Measurements from ENCODE around the gene ELK4.

ELK4 gene

DNA sequence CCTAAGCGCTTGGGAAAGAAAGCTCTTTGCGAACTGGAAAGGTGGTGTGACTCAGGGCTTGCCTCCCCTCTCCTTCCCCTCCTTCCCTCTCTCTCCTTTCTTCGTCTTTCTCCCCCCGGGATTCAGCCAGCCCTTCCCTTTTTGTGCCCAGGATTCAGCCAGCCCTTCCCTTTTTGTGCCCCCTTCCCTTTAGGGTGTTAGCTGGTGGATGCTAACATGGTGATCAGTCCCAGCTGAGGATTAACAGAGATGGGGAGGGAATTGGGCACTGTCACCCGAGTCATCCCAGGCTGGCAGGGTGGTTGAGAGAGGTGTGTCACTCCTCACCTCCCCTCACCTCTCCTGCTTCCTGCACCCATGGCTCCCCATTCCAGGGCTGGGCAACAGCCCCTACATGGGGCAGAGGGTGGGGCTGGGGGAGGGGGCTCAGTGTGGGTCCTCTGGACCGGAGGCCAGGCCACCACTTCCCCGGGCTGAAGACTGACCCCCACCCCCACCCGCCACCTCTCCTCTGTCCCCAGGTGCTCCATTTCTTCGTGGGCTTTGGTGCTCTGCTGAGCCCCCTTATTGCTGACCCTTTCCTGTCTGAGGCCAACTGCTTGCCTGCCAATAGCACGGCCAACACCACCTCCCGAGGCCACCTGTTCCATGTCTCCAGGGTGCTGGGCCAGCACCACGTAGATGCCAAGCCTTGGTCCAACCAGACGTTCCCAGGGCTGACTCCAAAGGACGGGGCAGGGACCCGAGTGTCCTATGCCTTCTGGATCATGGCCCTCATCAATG, 51.5 kb downstream of the ELK4 start:
- no peak for FAIRE-seq

DNA sequence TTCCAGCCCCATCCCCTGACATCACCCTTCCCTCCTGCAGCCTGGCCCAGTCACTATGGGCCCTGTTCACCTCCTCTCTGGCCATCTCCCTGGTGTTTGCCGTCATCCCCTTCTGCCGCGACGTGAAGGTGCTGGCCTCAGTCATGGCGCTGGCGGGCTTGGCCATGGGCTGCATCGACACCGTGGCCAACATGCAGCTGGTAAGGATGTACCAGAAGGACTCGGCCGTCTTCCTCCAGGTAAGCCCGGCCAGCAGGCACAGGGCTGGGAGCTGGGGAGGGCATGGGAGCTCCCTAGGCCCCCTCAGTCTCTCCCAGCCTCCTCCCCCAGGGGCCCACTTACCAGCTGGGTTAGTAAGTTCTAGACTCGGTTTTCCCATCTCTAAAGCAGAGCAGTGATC, 52.1 kb downstream of the ELK4 start:
- FAIRE-seq = no peak

DNA sequence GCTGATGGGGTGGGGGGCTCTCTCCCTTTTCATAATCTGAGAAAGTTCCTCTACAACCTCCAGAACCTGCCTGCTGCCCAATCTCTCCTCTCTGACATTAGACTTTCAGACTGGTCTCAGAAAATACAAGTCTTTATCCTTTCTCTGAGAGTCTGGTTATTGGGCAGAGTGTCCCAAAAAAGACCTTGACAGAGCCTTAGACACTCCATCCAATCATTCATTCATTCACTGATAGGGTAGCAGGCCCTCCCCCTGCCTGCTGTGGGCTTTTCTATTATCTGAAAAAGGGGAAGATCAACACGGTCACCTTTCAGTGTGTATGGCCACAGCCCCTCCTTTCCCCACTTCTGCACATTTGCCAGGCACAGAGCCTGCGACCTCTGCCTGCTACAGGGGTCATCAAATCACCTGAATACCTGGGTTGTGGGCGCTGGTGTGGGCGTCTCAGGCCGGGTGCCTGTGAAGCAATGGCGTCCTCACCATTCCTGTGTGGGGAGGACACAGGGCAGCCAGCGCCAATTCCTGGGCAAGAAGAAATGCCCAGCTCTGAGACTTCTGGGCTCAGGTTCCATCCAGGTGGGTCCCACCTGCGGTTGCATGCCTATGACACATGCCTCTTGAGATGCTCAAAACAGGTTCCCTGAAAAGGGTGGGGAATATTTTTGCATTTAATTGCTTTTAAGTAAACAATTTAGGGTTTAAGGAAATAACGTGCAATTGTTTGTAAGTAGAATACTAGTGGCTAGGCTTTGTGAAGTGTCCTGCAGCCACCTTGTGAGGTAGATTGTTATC, 52.8 kb downstream of the ELK4 start:
- no peak for FAIRE-seq

DNA sequence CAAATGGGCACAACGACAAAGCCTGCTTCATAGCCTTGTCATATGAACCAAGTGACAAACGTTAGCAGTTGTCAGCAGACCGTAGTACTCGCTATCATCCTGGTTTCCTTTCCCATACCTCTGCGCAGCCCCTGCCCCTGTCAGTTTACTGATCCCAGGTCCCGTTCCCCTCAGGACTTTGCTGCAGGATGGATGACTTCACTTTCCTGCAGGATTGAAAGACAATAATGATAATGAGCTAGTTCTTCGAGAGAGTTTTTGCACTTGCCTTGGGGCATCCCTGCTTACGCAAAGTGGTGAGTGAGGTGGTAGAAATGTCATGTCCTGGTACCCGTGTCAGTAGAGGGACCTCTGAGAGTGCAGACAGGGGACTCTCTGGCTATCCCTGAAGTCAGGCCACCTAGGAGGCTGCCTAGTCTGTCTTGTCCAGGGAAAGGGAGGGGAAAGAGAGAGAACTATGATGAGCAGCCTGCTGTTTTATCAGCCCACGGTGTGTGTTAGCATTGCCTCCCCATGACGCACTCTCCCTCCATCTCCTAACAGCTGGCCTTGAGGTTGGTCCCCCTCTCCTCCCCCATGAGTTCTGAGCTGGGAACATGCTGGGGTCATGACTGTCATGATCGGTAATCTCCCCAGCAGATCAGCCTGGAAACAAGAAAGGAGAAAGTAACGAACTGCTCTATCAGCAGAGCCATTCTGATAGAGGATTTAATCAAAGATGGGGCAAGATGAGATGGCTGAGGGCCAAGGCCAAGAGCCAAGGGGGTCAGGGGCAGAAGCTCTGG, 53.7 kb downstream of the ELK4 start:
- FAIRE-seq = no peak

DNA sequence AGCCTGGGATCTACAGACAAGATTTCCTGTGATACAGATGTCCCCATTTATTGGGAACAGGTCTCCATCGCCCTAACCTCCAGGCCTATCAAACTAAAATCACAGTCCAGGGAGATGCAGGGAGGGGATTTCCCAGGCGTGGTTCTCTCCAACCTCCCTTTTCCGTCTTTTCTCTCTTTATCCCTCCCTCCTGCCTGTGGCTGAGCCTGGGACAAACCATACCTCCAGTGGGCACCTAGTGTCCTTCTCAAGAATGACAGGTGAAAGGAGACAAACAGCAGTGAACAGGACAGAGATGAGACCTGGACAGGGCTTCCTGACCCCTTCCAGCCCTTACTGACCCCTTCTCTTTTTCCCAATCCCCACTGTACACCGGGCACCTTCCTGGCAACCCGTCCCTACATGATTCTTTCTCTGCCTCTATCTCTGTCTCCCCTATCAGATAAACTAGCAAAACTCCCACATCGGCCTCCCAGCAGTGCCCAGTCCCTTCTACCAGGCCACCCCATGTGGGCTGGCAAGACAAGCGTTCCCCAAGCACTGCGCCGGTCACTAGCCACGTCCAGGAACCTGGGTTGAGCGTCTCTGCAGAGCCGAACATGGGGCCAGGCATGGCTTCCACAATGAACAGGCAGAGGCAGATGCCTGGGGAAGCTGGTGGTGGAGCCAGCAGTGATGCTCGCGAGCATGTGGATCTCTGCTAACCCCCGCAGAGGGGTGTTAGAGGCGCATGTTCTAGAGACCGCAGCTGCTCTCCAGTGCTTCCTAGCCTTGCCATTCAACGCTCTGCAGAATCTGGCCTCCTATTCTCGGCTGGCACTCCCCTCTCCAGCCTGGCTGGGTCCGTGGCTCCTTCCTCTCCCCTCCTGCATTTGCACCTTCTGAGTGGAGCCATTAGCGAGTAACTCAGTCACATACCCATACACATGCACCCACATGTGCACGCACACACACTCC, 54.7 kb downstream of the ELK4 start:
- FAIRE-seq = no peak

DNA sequence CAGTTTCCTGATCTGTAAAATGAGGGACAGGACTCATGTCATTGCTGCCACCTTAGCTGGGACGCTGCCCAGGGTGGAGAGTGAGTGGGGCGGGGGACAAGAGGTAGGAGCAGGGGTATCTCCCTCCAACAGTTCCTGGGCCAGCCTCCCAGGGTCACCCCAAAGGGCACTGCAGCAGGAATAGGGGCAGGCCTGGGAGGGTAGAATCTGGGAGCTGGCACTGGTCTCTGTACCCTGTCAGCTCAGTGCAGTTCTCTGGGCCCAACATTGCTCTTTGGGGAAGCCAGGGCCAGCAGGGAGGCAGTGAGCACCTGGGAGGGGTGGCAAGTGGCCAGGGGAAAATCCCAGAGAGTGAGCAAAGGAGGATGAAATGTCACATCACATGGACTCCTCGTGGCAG, 55.8 kb downstream of the ELK4 start:
- FAIRE-seq = no peak

DNA sequence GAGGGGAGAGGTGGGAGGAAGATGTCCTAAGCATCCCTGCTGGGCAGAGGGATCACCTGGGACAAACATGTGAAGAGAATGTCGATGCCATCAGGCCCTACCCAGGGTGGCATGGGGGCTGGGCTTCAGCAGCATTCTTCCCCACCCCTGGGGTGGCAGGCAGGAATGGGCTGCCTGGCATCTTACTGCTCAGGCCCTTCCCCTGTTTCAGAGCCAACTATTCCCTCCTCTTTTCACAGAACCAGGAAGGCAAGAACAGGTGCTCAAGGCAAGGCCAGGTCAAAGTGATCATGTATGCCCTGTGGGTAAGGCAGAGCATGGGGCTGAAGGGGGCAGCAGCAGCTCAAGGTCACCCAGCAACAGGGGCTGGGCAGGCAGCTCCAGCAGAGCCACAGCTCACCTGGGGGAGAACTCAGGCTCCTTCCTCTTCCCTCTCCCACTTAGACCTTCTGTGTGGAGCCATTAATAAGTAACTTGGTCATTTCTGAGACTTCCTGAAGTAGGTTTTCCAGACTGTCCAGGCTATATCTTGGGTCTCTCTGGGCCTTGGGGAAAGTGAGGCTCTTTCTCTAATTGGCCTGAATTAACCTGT, 56.4 kb downstream of the ELK4 start:
- FAIRE-seq = no peak

DNA sequence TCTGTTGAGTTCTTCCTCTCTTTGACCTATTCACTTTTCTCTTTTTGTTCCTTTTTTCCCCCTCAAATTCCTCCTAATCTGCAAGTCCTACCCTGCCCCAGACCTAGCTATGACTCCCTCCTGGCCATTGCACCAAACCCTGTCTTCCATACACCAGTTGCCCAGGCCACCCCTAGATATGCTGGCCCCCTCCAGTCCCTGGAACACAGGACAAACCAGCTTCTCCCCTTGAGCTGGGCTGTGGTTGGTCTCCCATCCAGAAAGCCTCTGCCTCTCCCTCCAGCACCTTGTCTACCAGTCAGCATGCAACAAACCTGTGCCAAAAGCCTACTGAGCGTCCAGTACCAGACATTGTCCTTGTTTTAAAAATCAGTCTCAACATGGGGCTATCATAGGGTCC, 59.4 kb downstream of the ELK4 start:
- FAIRE-seq = no peak

DNA sequence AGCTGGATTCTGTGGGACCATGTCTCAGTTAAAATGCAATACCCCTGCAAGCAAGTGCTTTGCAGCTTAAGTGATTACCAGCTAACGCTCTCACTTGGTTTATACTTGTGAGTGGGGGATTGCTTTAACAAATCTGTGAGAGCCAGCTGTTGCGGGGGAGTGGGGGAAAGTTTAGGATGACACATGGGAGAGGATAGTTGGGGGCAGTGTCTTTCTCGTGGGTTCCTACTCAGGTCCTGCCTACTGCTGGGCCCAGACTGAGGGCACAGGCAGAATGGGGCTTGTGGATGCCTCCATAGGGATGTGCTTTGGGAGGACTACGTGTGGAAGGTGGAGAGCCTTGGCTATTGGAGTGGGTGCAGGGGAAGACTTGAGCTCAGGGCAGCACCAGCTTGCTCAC, 60.1 kb downstream of the ELK4 start:
- no peak for FAIRE-seq

DNA sequence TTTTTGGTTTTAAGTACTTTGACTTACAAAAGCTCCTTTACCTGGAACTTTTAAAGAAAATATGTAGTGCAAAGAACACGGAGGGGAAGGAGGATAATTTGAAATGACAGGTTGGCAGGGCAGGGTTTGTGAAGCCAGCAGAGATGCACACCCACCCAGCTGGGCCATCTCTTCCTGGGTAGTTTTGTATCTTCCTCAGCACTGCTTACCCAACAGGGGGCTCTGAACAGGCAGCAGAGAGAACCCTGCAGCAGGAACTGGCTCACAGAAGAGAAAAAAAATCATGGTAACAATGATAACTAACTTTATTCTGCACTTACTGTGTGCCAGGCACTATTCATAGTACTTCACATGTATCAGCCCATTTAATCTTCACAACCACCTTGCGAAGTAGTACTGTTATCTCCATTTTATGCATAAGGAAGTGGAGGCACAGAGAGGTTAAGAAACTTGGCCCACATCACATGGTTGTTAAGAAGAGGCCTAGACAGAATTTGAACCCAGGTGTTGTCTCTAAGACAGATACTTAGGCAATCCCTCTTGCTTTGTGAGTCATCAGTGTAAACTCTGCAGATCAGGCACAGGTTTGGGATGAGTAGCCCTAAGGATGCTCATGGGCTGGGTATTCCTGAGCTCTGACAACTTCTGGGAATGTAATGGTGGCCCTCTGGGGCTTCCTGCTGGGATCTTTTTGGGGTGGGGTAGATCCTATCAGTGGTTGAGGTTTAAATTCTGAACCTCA, 60.8 kb downstream of the ELK4 start:
- FAIRE-seq = no peak

DNA sequence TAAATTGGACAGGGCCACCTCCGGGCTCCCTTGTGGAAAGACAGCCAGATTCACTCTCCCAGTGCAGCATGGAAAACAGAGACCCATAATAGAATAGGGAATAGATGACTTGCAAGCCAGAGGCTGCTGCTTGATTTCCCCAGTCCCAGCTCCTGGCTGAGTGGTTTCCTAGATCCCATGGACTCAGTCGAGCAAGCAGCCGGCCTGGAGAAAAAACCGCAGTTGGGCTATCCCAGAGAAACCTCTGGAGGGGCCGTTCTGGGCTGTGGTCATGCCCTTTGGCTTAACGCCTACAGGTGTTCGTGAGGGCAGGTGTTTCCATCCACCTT, 61.7 kb downstream of the ELK4 start:
- no peak for FAIRE-seq

DNA sequence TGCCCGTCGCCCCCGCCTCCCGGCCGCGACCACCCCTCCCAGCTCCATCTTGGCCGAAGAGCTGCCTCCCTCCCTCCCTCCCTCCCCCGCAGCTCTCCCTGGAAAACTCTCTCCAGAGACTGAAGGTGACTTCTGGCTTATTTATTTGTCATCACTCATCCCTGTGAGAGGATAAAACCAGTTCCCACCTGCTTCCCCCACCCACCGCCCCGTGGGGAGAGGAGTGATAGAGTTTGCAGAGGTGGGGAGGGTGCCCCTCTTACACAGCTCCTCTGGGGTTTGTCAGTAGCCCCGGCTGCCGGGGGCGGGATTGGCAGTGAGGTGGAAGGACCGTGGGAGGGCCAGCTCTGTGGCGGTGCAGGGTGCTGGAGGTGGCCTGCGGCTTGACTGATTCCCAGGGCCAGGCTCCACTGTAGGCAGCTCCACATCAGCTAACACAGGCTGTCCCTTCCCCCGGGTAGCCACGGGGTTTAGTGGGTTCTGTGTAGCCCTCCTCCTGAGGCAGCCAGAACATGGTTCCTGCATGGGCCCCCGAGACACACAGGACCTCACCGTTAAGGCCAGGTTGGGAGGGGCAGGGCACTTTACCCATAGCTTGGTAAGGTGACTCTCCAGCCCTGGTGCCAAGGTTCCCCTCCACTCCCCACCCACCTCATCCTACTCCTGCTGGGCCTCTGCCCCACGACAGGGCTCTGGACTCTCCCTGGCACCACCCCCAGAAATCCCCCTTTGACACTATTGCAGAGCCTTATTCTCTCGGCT, 62.2 kb downstream of the ELK4 start:
- FAIRE-seq = no peak

DNA sequence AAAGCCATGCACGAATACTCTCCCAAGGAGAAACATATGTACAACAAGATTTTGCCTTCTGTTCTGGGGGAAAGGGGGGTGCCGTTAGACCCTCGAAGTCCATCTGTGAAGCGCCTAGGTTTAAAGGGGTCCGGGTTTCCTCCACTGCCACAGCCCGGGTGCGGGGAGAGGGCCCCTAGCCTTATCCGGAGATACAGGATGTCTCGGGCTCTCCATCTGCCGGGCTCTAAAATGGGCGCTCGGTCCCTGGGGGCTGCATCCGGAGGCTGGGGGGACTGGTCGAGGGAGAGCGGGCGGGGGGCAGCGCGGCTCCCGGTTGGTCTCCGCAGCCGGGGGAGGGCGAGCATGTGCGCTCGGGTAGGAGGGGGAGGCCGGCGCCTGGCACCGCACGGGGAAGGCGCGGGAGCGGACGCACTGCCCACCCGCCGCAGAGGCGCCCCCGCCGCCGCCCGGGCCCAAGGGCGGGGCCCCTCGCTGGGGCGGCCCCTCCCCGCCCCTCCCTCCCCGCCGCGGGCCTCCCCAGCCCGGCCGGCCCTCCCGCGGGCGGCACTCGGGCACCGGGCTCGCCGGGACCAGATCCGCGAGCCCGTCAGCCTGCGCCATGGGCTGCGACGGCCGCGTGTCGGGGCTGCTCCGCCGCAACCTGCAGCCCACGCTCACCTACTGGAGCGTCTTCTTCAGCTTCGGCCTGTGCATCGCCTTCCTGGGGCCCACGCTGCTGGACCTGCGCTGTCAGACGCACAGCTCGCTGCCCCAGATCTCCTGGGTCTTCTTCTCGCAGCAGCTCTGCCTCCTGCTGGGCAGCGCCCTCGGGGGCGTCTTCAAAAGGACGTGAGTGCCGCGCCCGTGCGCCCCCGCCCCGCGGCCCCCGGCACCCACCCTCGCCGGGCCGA, 63.1 kb downstream of the ELK4 start:
- no peak for FAIRE-seq

DNA sequence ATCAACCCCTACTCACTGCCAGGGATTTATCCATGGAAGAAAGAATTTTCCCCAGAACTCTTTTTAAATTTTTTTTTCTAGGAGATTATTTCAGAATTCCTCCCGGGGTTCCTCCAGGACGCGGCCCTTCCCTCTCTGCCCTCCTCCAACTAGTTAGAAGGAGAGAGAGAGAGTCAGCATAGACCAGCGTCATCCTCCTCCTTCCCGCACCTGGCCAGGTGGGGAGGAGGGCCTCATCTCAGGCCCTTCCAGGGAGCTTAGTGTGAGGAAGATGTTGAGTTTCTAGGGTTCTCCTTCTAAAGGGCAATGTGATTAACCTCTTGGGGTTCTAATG, 63.7 kb downstream of the ELK4 start:
- no peak for FAIRE-seq

DNA sequence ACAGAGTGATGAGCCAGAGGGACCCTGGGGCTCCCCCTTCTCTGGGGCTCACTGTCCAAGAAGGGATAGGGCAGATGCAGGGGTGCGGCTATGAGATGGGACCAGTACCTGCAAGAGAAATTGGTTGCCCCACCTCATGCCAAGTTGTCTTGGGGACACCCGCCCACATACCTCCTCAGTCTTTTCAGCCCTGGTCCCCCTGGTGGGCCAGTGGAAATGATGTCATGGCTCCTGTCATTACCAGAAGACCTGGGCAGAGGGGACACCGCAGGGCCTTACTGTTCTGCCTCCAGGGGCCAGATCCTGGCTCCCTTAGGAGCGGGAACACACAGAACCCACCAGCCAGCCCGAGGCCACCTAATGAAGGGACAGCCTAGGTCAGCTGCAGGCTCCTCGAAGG, 64.1 kb downstream of the ELK4 start:
- FAIRE-seq = no peak

DNA sequence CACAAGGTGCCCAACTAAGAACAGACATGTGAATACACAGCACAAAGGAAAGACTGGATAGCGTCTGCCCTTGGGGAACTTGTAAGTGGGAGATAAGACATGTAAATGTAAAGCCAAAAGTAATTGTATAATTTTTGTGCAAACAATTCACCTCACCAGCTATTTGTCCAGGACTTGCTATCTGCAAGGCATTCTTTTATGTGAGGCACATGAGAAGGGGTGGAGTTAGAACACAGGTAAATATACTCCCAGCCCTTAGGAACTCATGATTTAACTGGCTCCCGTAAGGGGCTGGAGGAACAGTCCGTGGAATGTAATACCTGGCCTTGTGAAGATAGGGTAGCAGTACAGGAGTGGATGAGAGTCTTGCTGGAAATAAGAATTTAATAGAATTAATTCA, 66.0 kb downstream of the ELK4 start:
- no peak for FAIRE-seq

DNA sequence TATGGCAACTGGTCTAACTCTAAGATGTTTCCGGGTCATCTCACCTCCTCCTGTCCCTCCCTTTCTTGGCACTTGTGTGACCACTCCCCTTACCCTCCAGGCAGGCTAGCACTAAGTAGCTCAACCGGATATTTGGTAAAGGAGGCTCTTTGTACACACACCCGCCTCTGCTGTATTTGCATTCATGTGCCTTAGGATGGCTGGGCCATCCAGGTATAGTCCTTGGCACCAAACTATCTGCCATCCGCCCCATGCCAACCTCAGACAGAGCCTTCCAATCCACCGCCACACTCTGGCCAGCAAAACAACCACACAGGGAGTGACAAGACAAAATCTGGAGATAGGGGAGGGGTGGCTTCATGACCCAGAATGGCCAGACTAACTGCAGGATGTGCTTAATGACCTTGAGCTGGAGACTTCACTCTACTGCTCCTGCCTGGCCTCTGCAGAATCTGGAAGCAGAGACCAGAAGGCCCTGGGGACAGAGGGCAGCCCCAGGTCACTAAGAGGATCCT, 67.8 kb downstream of the ELK4 start:
- no peak for FAIRE-seq

DNA sequence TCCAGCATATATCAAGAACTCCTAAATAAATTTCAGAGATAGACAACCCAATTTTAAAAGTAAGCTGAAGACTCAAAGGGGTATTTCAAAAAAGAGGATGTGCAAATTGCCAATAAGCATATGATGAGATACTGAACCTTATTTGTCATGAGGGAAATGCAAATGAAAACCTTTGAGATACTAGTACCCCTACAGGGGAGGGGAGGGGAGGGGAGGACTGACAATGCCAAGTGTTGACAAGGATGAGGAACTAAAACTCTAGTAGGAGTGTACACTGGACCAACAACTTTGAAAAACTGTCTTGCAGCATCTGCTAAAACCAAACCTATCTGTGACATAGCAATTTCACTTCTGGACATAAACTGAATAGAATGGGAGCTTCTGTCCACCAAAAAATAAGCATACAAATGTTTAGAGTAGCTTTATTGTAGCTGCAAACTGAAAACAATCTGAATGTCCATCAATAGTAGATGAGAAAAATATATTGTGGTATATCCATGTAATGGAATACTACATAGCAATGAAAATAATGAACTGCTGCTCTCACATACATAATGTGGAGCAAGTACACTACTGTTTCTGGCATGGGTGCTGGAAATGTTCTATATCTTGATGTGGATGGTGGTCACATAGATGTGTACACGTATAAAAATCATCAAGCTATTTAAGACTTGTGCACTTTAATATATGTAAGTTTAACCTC, 70.2 kb downstream of the ELK4 start:
- no peak for FAIRE-seq
